Activated CD8-positive, alpha-beta T cell treated with anti-CD3 and anti-CD28 coated beads, Interleukin-2, amount 10 ng/mL, durations not matched to agents 7 days and 5 days (primary cell): Measurements from ENCODE around the gene TRPM3. TPM values are rescaled to one million over a fixed set of nuclear protein-coding genes. Genes with fewer than 3 reads are reported as not detected.
A peak's percentile ranks its signal among the peaks of the same experiment; 100 is the strongest.

Experiments
- ATAC-seq: fragments of 150-1000 bp; cut with Tn5 transposase; one replicate; pipeline ENCODE4 v1.10.0; 2021; ENCODE audit warnings: moderate library complexity
- CTCF ChIA-PET: fragments of 350-600 bp; sonication (Branson Sonifier 250); formaldehyde crosslinking; loops from one replicate; lab custom pipeline; 2021; ENCODE audit warnings: antibody characterized with exemption; lab: Charles Lee
- POLR2A ChIA-PET: fragments of 350-600 bp; sonication (Branson Sonifier 250); formaldehyde crosslinking; loops from one replicate; lab custom pipeline; 2021; ENCODE audit warnings: antibody characterized with exemption; lab: Charles Lee
- DNase-seq: peaks from one replicate; pipeline ENCODE4 v3.0.0-alpha.2; 2020
- H3K27ac Mint-ChIP-seq: one replicate; pipeline ENCODE4 v1.8.0; 2021; ENCODE audit warnings: mild to moderate bottlenecking, mixed read lengths
- H3K27me3 Mint-ChIP-seq: one replicate; pipeline ENCODE4 v1.8.0; 2021; ENCODE audit warnings: low read depth, mixed read lengths
- H3K36me3 Mint-ChIP-seq: one replicate; pipeline ENCODE4 v1.8.0; 2021; ENCODE audit warnings: low read depth, mixed read lengths
- H3K4me1 Mint-ChIP-seq: one replicate; pipeline ENCODE4 v1.8.0; 2021; ENCODE audit warnings: low read depth, mixed read lengths
- H3K4me3 Mint-ChIP-seq: one replicate; pipeline ENCODE4 v1.8.0; 2021; ENCODE audit warnings: mild to moderate bottlenecking, mixed read lengths
- H3K9me3 Mint-ChIP-seq: one replicate; pipeline ENCODE4 v1.8.0; 2022; ENCODE audit warnings: mixed read lengths; ENCODE audit not compliant: insufficient read depth
- total RNA-seq, 2 experiments: library from RNA; stranded (reverse); gene quantifications; one replicate each; pipeline ENCODE4 v1.2.3, GENCODE V29; 2021

The TRPM3 gene
- total RNA-seq, 2 experiments from 2014 or later: not detected

GRCh38 chr9:70609011-70609410 is 512.4 kb downstream of the TRPM3 start:
- Mint-ChIP-seq H3K27ac (no peak overlapping the region), H3K27me3 (peaks cover 13% of the 10 kb centered on the region), H3K9me3 (no peaks in the 10 kb centered on the region), H3K36me3 (no peaks in the 10 kb centered on the region), H3K4me1 (peaks cover 6% of the 10 kb centered on the region), H3K4me3 (no peak overlapping the region)
- ATAC-seq (no peak), DNase-seq (no peak)
- POLR2A ChIA-PET: no interaction called here
- CTCF ChIA-PET: no interaction called here

- H3K27ac Mint-ChIP-seq: no peak overlapping the region
- no peaks in the 10 kb centered on the region for H3K9me3 Mint-ChIP-seq
- H3K4me1 Mint-ChIP-seq: peaks cover 6% of the 10 kb centered on the region
- no peak overlapping the region for H3K4me3 Mint-ChIP-seq
- H3K27me3 Mint-ChIP-seq: peaks cover 9% of the 10 kb centered on the region
- DNase-seq (no peak), ATAC-seq (no peak)
- H3K36me3 Mint-ChIP-seq: no peaks in the 10 kb centered on the region
- ChIA-PET POLR2A (no interaction called here), CTCF (no interaction called here)
Measured at GRCh38 chr9:70607926-70608325, 513.5 kb downstream of the TRPM3 start.

GRCh38 chr9:70607329-70607728 is 514.1 kb downstream of the TRPM3 start:
- Mint-ChIP-seq H3K9me3 (no peaks in the 10 kb centered on the region), H3K27me3 (peaks cover 6% of the 10 kb centered on the region), H3K4me1 (peaks cover 6% of the 10 kb centered on the region), H3K27ac (no peak overlapping the region), H3K4me3 (no peak overlapping the region), H3K36me3 (no peaks in the 10 kb centered on the region)
- DNase-seq (no peak), ATAC-seq (no peak)
- ChIA-PET POLR2A (no interaction called here), CTCF (no interaction called here)

GRCh38 chr9:70603020-70603411 is 518.4 kb downstream of the TRPM3 start:
- Mint-ChIP-seq H3K27me3 (no peaks in the 10 kb centered on the region), H3K4me1 (peaks cover 9% of the 10 kb centered on the region), H3K27ac (no peak overlapping the region), H3K4me3 (no peak overlapping the region), H3K9me3 (no peaks in the 10 kb centered on the region), H3K36me3 (no peaks in the 10 kb centered on the region)
- DNase-seq (no peak), ATAC-seq (no peak)
- ChIA-PET CTCF (interaction anchor here (0.7 to 2.3 kb wide), 62 partner anchors 10 to 632 kb away, joined by 3 to 64 read pairs (median 6); partner anchors contain the start of genes KLF9 and SMC5), POLR2A (interaction anchor here (0.7 to 1.3 kb wide), 4 partner anchors 183 to 774 kb away, joined by 4 to 10 read pairs (median 4); no protein-coding TSS in a partner anchor)

- H3K9me3 Mint-ChIP-seq: no peaks in the 10 kb centered on the region
- ChIA-PET CTCF (interaction anchor here (0.6 to 2.3 kb wide), 72 partner anchors 9 to 932 kb away, joined by 3 to 64 read pairs (median 6); partner anchors contain the start of genes KLF9 and SMC5), POLR2A (interaction anchor here (0.7 to 1.3 kb wide), 5 partner anchors 38 to 774 kb away, joined by 4 to 10 read pairs (median 4); no protein-coding TSS in a partner anchor)
- no peaks in the 10 kb centered on the region for H3K36me3 Mint-ChIP-seq
- DNase-seq: peak; percentile 59
- peaks cover 4% of the 10 kb centered on the region for H3K4me1 Mint-ChIP-seq
- no peak overlapping the region for H3K4me3 Mint-ChIP-seq
- no peak overlapping the region for H3K27ac Mint-ChIP-seq
- H3K27me3 Mint-ChIP-seq: no peaks in the 10 kb centered on the region
- ATAC-seq: peak; percentile 76
Measured at GRCh38 chr9:70602321-70603019, 519.0 kb downstream of the TRPM3 start.

GRCh38 chr9:70601000-70601951 is 520.1 kb downstream of the TRPM3 start:
- H3K4me1 Mint-ChIP-seq: peaks cover 4% of the 10 kb centered on the region
- H3K4me3 Mint-ChIP-seq: no peak overlapping the region

GRCh38 chr9:70600506-70600905 is 520.9 kb downstream of the TRPM3 start:
- DNase-seq: no peak
- H3K9me3 Mint-ChIP-seq: no peaks in the 10 kb centered on the region
- ChIA-PET CTCF (interaction anchor here (0.7 kb wide), 1 partner anchor 259 kb away, joined by 3 read pairs; no protein-coding TSS in a partner anchor), POLR2A (interaction anchor here (0.8 kb wide), 1 partner anchor 181 kb away, joined by 3 read pairs; no protein-coding TSS in a partner anchor)
- H3K27me3 Mint-ChIP-seq: no peaks in the 10 kb centered on the region
- H3K27ac Mint-ChIP-seq: no peak overlapping the region
- peaks cover 4% of the 10 kb centered on the region for H3K4me1 Mint-ChIP-seq
- no peak overlapping the region for H3K4me3 Mint-ChIP-seq
- no peaks in the 10 kb centered on the region for H3K36me3 Mint-ChIP-seq
- no peak for ATAC-seq

More at GRCh38 chr9:70601000-70601951, 520.1 kb downstream of the TRPM3 start:
- ATAC-seq (no peak), DNase-seq (no peak)
- ChIA-PET POLR2A (interaction anchor here (1.3 kb wide), 1 partner anchor 181 kb away, joined by 5 read pairs; no protein-coding TSS in a partner anchor), CTCF (interaction anchor here (0.7 to 2.3 kb wide), 35 partner anchors 8 to 631 kb away, joined by 3 to 64 read pairs (median 7); partner anchors contain the start of gene KLF9)
- Mint-ChIP-seq H3K9me3 (no peaks in the 10 kb centered on the region), H3K27ac (no peak overlapping the region), H3K27me3 (no peaks in the 10 kb centered on the region), H3K36me3 (no peaks in the 10 kb centered on the region)

- peaks cover 4% of the 10 kb centered on the region for H3K4me1 Mint-ChIP-seq
- no peak for DNase-seq
- ATAC-seq: no peak
- no peaks in the 10 kb centered on the region for H3K36me3 Mint-ChIP-seq
- POLR2A ChIA-PET: no interaction called here
- no peak overlapping the region for H3K4me3 Mint-ChIP-seq
- no peaks in the 10 kb centered on the region for H3K27me3 Mint-ChIP-seq
- CTCF ChIA-PET: no interaction called here
- no peaks in the 10 kb centered on the region for H3K9me3 Mint-ChIP-seq
- H3K27ac Mint-ChIP-seq: no peak overlapping the region
Measured at GRCh38 chr9:70597886-70598285, 523.5 kb downstream of the TRPM3 start.

GRCh38 chr9:70595211-70595610 is 526.2 kb downstream of the TRPM3 start:
- ATAC-seq (no peak), DNase-seq (no peak)
- H3K9me3 Mint-ChIP-seq: no peaks in the 10 kb centered on the region
- H3K27me3 Mint-ChIP-seq: no peaks in the 10 kb centered on the region
- H3K36me3 Mint-ChIP-seq: no peaks in the 10 kb centered on the region
- no peak overlapping the region for H3K27ac Mint-ChIP-seq
- ChIA-PET CTCF (interaction anchor here (1.2 kb wide), 1 partner anchor 623 kb away, joined by 3 read pairs; no protein-coding TSS in a partner anchor), POLR2A (no interaction called here)
- H3K4me3 Mint-ChIP-seq: no peak overlapping the region
- no peaks in the 10 kb centered on the region for H3K4me1 Mint-ChIP-seq

- no peaks in the 10 kb centered on the region for H3K9me3 Mint-ChIP-seq
- H3K27ac Mint-ChIP-seq: no peak overlapping the region
- H3K36me3 Mint-ChIP-seq: no peaks in the 10 kb centered on the region
- H3K27me3 Mint-ChIP-seq: no peaks in the 10 kb centered on the region
- POLR2A ChIA-PET: interaction anchor here (0.6 kb wide), 1 partner anchor 13 kb away, joined by 4 read pairs; no protein-coding TSS in a partner anchor
- ATAC-seq: no peak
- CTCF ChIA-PET: interaction anchor here (1.2 to 2.7 kb wide), 2 partner anchors 8 to 32 kb away, joined by 3 to 18 read pairs; no protein-coding TSS in a partner anchor
- no peaks in the 10 kb centered on the region for H3K4me1 Mint-ChIP-seq
- no peak overlapping the region for H3K4me3 Mint-ChIP-seq
- DNase-seq: no peak
Measured at GRCh38 chr9:70594386-70594944, 527.0 kb downstream of the TRPM3 start.

GRCh38 chr9:70593241-70593640 is 528.2 kb downstream of the TRPM3 start:
- no peaks in the 10 kb centered on the region for H3K9me3 Mint-ChIP-seq
- no peak overlapping the region for H3K27ac Mint-ChIP-seq
- DNase-seq (no peak), ATAC-seq (no peak)
- no peaks in the 10 kb centered on the region for H3K36me3 Mint-ChIP-seq
- POLR2A ChIA-PET: interaction anchor here (0.7 kb wide), 1 partner anchor 180 kb away, joined by 3 read pairs; no protein-coding TSS in a partner anchor
- CTCF ChIA-PET: interaction anchor here (0.9 to 2.7 kb wide), 3 partner anchors 9 to 83 kb away, joined by 3 to 18 read pairs (median 3); no protein-coding TSS in a partner anchor
- no peak overlapping the region for H3K4me3 Mint-ChIP-seq
- no peaks in the 10 kb centered on the region for H3K4me1 Mint-ChIP-seq
- no peaks in the 10 kb centered on the region for H3K27me3 Mint-ChIP-seq
